Activated CD8-positive, alpha-beta memory T cell treated with anti-CD3 and anti-CD28 coated beads for 48 hours (primary cell): Measurements from ENCODE around the gene STAG2.

Source experiments
- DNase-seq, 3 experiments: peaks; one replicate each; pipeline ENCODE4 v3.0.0-alpha.2; 2020; ENCODE audit warnings: low read depth in 2 of 3, low spot score in 2 of 3

The STAG2 gene

GRCh38 chrX:123973921-123974320 lies 12.4 kb downstream of the STAG2 start:
- DNase-seq, result no peak

DNA sequence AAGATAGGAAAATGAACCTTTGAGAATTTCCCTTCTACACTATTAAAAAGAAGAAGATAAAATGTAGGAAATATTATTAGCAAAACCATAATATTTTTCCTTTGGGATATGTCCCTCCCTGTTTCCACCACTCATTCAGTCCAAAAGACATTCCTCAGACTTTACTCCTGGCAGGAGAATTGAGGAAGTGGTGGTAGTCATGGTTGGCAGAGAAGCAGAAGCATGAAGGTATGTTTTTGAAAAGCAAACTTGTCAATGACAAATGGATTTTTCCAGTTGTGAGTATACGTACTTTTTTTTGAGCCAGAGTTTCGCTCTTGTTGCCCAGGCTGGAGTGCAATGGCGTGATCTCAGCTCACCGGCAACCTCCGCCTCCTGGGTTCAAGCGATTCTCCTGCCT lies 13.7 kb downstream of the STAG2 start:
- no peak for DNase-seq

GRCh38 chrX:123976706-123977316 lies 15.3 kb downstream of the STAG2 start:
- no peak for DNase-seq

DNA sequence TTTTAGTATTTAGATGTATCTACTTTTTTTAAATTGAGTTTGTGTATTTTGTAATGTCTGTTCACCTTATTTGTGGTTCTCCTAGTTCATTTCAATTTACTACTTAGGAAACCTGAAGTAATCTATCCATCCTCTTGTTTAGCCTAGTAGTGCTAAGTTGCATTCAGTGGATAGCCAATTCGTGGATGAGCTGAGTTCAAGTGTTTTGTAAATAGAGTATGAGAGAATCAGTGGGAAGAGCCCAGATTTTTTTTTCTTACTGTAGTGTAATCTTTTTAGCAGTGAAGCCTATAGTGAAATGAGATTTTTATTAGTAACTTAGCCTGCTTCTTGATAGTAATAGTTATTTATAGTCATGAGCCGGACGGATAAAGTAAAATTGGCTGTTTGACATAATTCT lies 21.7 kb downstream of the STAG2 start:
- DNase-seq, result no peak

DNA sequence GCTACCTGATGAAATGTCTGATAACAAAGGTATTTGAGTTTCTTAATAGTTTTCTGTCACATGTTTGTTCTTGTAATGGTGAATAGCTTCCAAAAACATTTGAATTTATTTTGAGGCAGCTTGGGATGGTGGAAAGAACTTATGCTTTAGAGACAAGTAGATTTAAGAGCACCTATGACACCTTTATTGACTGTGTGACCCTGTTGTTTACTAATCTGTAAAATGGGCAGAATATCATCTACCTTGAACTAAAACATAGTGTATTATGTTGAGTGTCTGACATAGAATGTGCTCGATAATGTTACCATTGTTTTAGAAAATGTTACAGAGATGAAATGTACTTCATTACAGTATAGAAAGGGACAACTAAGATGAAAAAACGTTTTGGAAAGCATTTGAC lies 24.9 kb downstream of the STAG2 start:
- no peak for DNase-seq

DNA sequence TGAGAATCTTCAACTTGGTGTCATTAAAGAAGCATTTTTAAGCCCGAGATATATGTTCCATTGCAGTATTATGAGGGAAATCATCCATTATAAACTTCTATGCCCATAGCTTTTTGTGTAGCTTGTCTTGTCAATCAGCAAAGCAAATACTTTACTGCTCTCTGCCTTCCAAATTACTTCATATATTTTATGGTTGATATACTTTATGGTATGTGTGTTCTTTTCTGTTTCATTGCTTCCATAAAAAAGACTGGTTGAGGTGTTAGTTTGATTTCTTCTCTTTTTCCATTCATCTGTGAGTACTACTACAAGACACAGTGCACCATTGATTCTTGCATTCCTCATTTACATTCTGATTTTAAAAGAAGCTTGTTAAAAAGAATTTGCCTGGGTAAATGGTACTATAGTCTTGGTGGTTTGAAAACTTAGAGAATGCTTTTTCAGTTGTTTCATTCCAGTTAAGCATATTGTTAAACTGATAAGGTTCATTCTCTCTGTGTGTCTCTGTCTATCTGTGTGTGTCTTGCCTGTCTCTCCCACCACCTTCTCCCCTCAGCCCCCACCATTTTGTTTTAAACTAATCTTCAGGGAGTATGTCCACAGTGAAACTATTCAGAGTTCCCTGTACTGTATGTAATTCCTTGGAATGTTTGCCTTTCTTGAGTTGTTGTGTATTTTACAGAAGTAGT lies 27.1 kb downstream of the STAG2 start:
- no peak for DNase-seq

- DNase-seq, result no peak
Measured at GRCh38 chrX:123989235-123989634, 27.7 kb downstream of the STAG2 start.

- DNase-seq, result no peak
Measured at GRCh38 chrX:123990169-123990568, 28.7 kb downstream of the STAG2 start.

GRCh38 chrX:123990602-123991001 lies 29.1 kb downstream of the STAG2 start:
- no peak for DNase-seq

GRCh38 chrX:123993326-123993725 lies 31.8 kb downstream of the STAG2 start:
- no peak for DNase-seq

GRCh38 chrX:123993904-123994635 lies 32.6 kb downstream of the STAG2 start:
- no peak for DNase-seq

DNA sequence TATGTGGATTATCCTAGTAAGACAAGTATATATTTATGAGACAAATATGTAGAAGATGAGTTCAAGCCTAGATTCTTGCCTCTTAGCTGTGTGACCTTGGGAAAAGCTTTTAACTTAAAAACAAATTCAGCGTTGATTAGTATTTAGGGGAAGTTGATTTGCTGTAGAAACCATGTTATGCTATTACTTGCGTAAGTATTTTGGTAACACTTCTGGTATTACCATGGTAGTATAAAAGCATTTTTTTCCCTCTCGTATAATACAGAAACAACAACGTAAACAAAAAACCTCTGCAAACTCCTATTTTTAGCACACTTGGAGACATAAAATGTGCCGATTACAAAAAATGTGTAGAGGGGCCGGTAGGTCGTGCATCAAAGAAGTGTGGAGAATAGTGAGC lies 33.2 kb downstream of the STAG2 start:
- DNase-seq, result no peak

DNA sequence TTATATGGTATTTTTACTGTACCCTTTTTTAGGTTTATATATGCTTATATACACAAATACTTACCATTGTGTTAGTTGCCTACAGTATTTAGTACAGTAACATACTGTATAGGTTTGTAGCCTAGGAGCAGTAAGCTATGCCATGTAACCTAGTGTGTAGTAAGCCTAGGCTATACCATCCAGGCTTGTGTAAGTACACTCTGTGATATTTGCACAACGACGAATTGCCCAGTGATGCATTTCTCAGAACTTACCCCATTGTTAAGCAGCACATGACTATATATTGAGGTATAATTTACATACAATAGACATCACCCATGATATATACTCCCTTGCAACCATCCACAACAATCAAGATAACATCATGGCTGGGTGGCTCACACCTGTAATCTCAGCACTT lies 40.1 kb downstream of the STAG2 start:
- DNase-seq, result no peak

DNA sequence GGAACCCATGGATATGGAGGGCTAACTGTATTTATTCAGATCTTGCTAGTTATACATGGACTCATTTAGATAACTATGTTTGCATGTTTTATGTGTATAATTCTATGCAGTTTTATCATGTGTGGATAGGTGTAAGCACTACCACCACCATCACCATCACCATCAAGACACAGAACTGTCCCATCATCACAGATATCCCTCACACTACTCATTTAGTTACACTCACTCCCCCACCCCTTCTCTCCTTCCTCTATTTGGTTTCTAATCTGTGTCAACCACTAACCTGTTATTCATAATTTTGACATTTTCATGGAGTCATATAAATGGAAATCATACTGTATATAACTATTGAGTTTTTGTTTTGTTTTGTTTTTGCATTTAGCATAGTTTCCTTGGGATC lies 43.7 kb downstream of the STAG2 start:
- DNase-seq, result no peak

DNA sequence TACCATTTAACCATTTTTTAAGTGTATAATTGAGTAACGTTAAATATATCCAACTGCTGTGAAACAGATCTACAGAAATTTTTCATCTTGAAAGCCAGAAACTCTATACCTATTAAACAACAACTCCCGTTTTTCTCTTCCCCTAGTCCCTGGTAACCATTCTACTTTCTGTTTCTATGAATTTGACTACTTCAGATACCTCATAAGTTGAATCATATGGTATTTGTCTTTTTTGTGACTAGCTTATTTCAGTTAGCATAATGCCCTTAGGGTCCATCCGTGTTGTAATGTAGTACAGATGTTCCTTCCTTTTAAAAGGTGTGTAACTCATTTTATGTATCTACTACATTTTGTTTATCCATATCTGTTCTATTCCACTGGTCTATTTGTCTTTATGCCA lies 48.7 kb downstream of the STAG2 start:
- DNase-seq, result no peak

- no peak for DNase-seq
Measured at GRCh38 chrX:124010566-124010965, 49.1 kb downstream of the STAG2 start.

- no peak for DNase-seq
Measured at GRCh38 chrX:124015721-124016120, 54.2 kb downstream of the STAG2 start.

- DNase-seq, result no peak
Measured at GRCh38 chrX:124016825-124017224, 55.3 kb downstream of the STAG2 start.

DNA sequence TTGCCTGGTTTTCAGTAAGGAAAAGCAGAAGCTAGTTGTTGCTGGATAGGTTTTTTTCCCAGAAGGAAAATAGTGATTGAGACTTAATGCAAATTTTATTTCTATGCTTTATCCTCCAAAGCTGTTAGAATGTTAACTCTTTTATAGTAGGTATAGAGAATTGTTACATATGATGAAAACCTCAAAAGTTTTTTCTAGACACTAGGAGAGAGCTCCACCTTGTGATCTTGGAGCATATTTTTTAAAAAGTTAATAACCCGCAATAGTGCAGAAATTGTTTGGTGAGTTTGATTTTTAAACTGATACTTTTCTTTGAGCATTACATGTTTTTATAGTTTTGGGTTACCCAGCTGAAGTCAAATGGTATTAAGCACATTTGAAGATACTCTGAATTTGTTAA lies 56.5 kb downstream of the STAG2 start:
- no peak for DNase-seq

- DNase-seq, result no peak
Measured at GRCh38 chrX:124023838-124024238, 62.3 kb downstream of the STAG2 start.

GRCh38 chrX:124026529-124026928 lies 65.0 kb downstream of the STAG2 start:
- DNase-seq, result no peak

- no peak for DNase-seq
Measured at GRCh38 chrX:124028182-124028581, 66.7 kb downstream of the STAG2 start.

DNA sequence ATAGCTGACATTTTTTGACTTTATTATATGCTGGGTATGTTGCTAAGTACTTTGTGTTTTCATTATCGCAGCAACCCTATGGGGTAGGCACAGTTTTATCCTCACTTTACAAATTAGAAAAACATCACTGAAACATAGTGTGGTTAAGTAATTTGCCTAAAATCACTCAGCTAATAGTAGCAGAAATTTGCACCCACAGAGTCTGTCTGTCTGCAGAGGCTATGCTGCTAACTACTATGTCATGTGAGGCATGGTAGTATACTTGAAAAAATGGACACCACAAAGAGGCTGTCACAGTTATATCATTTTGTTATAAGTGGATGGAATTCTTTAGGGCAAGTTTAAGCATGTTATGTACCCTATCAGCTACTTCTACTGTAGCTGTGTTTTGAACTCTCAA lies 69.0 kb downstream of the STAG2 start:
- no peak for DNase-seq
